HCT116 (cell line): ENCODE results near the gene SLC44A5. TPM values are rescaled to one million over a fixed set of nuclear protein-coding genes. Genes with fewer than 3 reads are reported as not detected.

Source experiments
- ATAC-seq: fragments of 200-7000 bp; cut with Tn5 transposase; 2 replicates; pipeline ENCODE4 v1.9.1; 2020; ENCODE audit warnings: mild to moderate bottlenecking, moderate library complexity
- BruUV-seq: library from RNA; stranded (reverse); fragments of 400-500 nt; replicated peaks from 2 replicates; lab custom pipeline; 2021; lab: Mats Ljungman, UMichigan
- CTCF ChIA-PET: fragments of 300-600 bp; sonication (Branson Sonifier 250); formaldehyde crosslinking; loops from one replicate; lab custom pipeline; 2021; ENCODE audit warnings: antibody characterized with exemption; lab: Charles Lee
- POLR2A ChIA-PET: fragments of 300-600, 350-600 bp; sonication (Branson Sonifier 250); formaldehyde crosslinking; loops from one replicate; lab custom pipeline; 2021; ENCODE audit warnings: antibody characterized with exemption; lab: Charles Lee
- RAD21 ChIA-PET, 2 experiments: fragments of 300-600 bp; sonication (Branson Sonifier 250); formaldehyde crosslinking; loops; one replicate each; lab custom pipeline; 2023; ENCODE audit warnings: low total read pairs in 2 of 2; ENCODE audit not compliant: uncharacterized antibody in 2 of 2, unreplicated experiment in 2 of 2, low non-redundant PET in 1 of 2; lab: Charles Lee
- DNase-seq: peaks from one replicate; pipeline ENCODE4 v3.0.0-alpha.2; 2010; ENCODE audit warnings: low read depth, low spot score
- H2AFZ ChIP-seq: fragments of 200-600 bp; shearing (Covaris generic), sonication (generic); 2 replicates; pipeline ENCODE4 v1.6.1; 2017; ENCODE audit warnings: low read depth, mixed run types, mixed read lengths, antibody characterized with exemption, low read length; ENCODE audit not compliant: poor library complexity, severe bottlenecking
- H3K27ac ChIP-seq: 2 replicates; pipeline ENCODE4 v1.5.1; 2012; ENCODE audit warnings: low read depth, low read length
- H3K27me3 ChIP-seq: fragments of 200-600 bp; sonication (generic); 2 replicates; pipeline ENCODE4 v1.6.1; 2016; ENCODE audit warnings: mixed run types, low read length, mixed read lengths; ENCODE audit not compliant: insufficient read depth
- H3K36me3 ChIP-seq, 2 experiments: fragments of 200-500 bp in 1 of 2; fragments of 200-600 bp in 1 of 2; sonication (Bioruptor generic) in 1 of 2; sonication (generic) in 1 of 2; 2 replicates each; pipeline versions ENCODE4 v1.5.1 to v1.6.1; 2014 to 2016; ENCODE audit warnings: low read length in 2 of 2, inconsistent platforms in 1 of 2, mixed read lengths in 1 of 2, mixed run types in 1 of 2; ENCODE audit not compliant: insufficient read depth in 2 of 2, control insufficient read depth in 1 of 2
- H3K4me1 ChIP-seq, 2 experiments: fragments of 200-600 bp in 1 of 2; sonication (generic) in 1 of 2; 2 replicates each; pipeline versions ENCODE4 v1.5.1 to v1.6.1; 2012 to 2017; ENCODE audit warnings: low read length in 2 of 2, inconsistent platforms in 1 of 2, mild to moderate bottlenecking in 1 of 2, mixed read lengths in 1 of 2, mixed run types in 1 of 2, moderate library complexity in 1 of 2; ENCODE audit not compliant: insufficient read depth in 2 of 2, control insufficient read depth in 1 of 2
- H3K4me2 ChIP-seq: fragments of 200-600 bp; sonication (generic); 2 replicates; pipeline ENCODE4 v1.6.1; 2017; ENCODE audit warnings: mixed run types, low read length, mixed read lengths
- H3K4me3 ChIP-seq, 2 experiments: fragments of 200-600 bp in 1 of 2; sonication (generic) in 1 of 2; replicated peaks in 1 of 2; 2 replicates each; pipeline ENCODE4 v1.5.1; 2011 to 2016; ENCODE audit warnings: low read length in 2 of 2, control low read depth in 1 of 2, low read depth in 1 of 2, mild to moderate bottlenecking in 1 of 2, mixed read lengths in 1 of 2, mixed run types in 1 of 2
- H3K79me2 ChIP-seq: fragments of 200-600 bp; sonication (generic); 2 replicates; pipeline ENCODE4 v1.6.1; 2017; ENCODE audit warnings: mild to moderate bottlenecking, mixed run types, low read length, moderate library complexity, mixed read lengths; ENCODE audit not compliant: insufficient read depth
- H3K9ac ChIP-seq: fragments of 200-600 bp; sonication (generic); 2 replicates; pipeline ENCODE4 v1.6.1; 2016; ENCODE audit warnings: low read length, mixed read lengths
- H3K9me2 ChIP-seq: fragments of 200-600 bp; sonication (generic), shearing (Covaris generic); 2 replicates; pipeline ENCODE4 v1.6.1; 2017; ENCODE audit warnings: mixed run types, mild to moderate bottlenecking, moderate library complexity; ENCODE audit not compliant: insufficient read depth
- H3K9me3 ChIP-seq, 2 experiments: fragments of 200-500 bp in 1 of 2; fragments of 200-600 bp in 1 of 2; sonication (Bioruptor generic) in 1 of 2; sonication (generic) in 1 of 2; 2 replicates each; pipeline ENCODE4 v1.6.1; 2014 to 2017; ENCODE audit warnings: low read length in 2 of 2, mixed read lengths in 2 of 2, inconsistent platforms in 1 of 2, low read depth in 1 of 2, mild to moderate bottlenecking in 1 of 2, mixed run types in 1 of 2, moderate library complexity in 1 of 2; ENCODE audit not compliant: control insufficient read depth in 1 of 2, insufficient read depth in 1 of 2
- H4K20me1 ChIP-seq: fragments of 200-600 bp; sonication (generic), shearing (Covaris generic); 2 replicates; pipeline ENCODE4 v1.6.1; 2017; ENCODE audit warnings: mixed run types, mild to moderate bottlenecking, moderate library complexity; ENCODE audit not compliant: insufficient read depth
- CBX3 ChIP-seq: IDR thresholded peaks from 2 replicates; pipeline ENCODE4 v1.6.1; 2012; ENCODE audit warnings: low read depth
- CEBPB ChIP-seq: IDR thresholded peaks from 2 replicates; pipeline ENCODE4 v1.6.1; 2012; ENCODE audit warnings: low read depth
- EGR1 ChIP-seq: IDR thresholded peaks from 2 replicates; pipeline ENCODE4 v1.6.1; 2012; ENCODE audit warnings: low read depth
- ELF1 ChIP-seq: IDR thresholded peaks from 2 replicates; pipeline ENCODE4 v1.6.1; 2012; ENCODE audit warnings: low read depth, borderline replicate concordance
- EZH2 ChIP-seq: fragments of 200-600 bp; sonication (generic); IDR thresholded peaks from 2 replicates; pipeline ENCODE4 v1.6.1; 2017; ENCODE audit warnings: antibody characterized with exemption, mixed run types
- EZH2phosphoT487 ChIP-seq: fragments of 200-600 bp; IDR thresholded peaks from 2 replicates; pipeline ENCODE4 v1.6.1; 2018; ENCODE audit warnings: antibody characterized with exemption, borderline replicate concordance
- JUND ChIP-seq: IDR thresholded peaks from 2 replicates; pipeline ENCODE4 v1.6.1; 2012
- POLR2A ChIP-seq: IDR thresholded peaks from 2 replicates; pipeline ENCODE4 v1.7.0; 2011; ENCODE audit warnings: borderline replicate concordance; ENCODE audit not compliant: insufficient read depth, insufficient read length; ENCODE audit errors: extremely low read depth
- POLR2AphosphoS5 ChIP-seq: IDR thresholded peaks from 2 replicates; pipeline ENCODE4 v1.6.1; 2011; ENCODE audit warnings: mild to moderate bottlenecking, low read depth, low read length, moderate library complexity
- RAD21 ChIP-seq: IDR thresholded peaks from 2 replicates; pipeline ENCODE4 v1.6.1; 2012; ENCODE audit warnings: low read depth, mild to moderate bottlenecking
- SIN3A ChIP-seq: IDR thresholded peaks from 2 replicates; pipeline ENCODE4 v1.6.1; 2012; ENCODE audit warnings: low read depth
- SP1 ChIP-seq: IDR thresholded peaks from 2 replicates; pipeline ENCODE4 v1.6.1; 2012; ENCODE audit warnings: low read depth
- SRF ChIP-seq: IDR thresholded peaks from 2 replicates; pipeline ENCODE4 v1.6.1; 2012; ENCODE audit warnings: low read depth
- ZFX ChIP-seq: fragments of 450-650 bp; IDR thresholded peaks from 2 replicates; pipeline ENCODE4 v1.6.1; 2017
- intact Hi-C: fragments of 100-400 bp; cut with micrococcal nuclease; formaldehyde crosslinking; loops from 2 replicates; pipeline ENCODE4 v1.10.0; 2022
- total RNA-seq: library from RNA; stranded (reverse); gene quantifications from one replicate; pipeline ENCODE4 v1.2.1, GENCODE V29; 2021; ENCODE audit not compliant: unreplicated experiment
- TF ChIP-seq, protein P1 (sequence below): IDR thresholded peaks from 2 replicates; pipeline ENCODE4 v1.6.1; 2012; ENCODE audit warnings: low read depth
- TF ChIP-seq, protein P2 (sequence below): IDR thresholded peaks from 2 replicates; pipeline ENCODE4 v1.6.1; 2012

Gene SLC44A5
- total RNA-seq, 1 experiment from 2014 or later = 2.4 TPM

DNA sequence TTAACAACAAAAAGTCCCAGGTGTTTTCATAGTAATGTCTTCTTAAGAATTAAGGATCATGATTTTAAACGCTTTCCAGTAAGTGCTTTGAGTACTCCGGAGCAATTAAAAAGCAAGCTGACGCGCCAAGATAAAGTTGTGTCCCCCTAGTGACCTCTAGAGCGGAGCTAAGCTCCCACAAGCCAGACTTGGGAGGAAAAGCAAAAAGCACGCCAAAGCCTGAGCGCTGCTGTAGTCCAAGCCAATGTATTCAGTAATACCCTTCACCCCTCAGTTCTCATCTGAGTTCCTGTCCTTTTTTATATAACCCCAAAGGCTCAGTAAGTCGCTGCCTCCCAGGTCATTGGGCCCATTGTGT lies 3.5 kb upstream of the SLC44A5 start:
- BruUV-seq = no TSS peak
- ChIA-PET RAD21 (interaction anchor here in 1 of 2 experiments (0.7 kb wide), 1 partner anchor 792 kb away, joined by 3 read pairs; no protein-coding TSS in a partner anchor), CTCF (interaction anchor here (1.4 kb wide), 1 partner anchor 9 kb away, joined by 5 read pairs; no protein-coding TSS in a partner anchor), POLR2A (no interaction called here)
- peak overlapping the region; percentile 81 for H3K4me2 ChIP-seq
- H3K9me2 ChIP-seq = no peaks in the 10 kb centered on the region
- peak overlapping the region; percentile 40 to 55 for H3K4me3 ChIP-seq
- no peaks in the 10 kb centered on the region for H3K4me1 ChIP-seq
- H3K9ac ChIP-seq = no peak overlapping the region
- intact Hi-C loops = no loop called here
- no peak overlapping the region for H2AFZ ChIP-seq
- H3K36me3 ChIP-seq = no peaks in the 10 kb centered on the region
- no peaks in the 10 kb centered on the region for H3K9me3 ChIP-seq
- DNase-seq = no peak
- no peaks in the 10 kb centered on the region for H3K79me2 ChIP-seq
- H3K27me3 ChIP-seq = no peaks in the 10 kb centered on the region
- H3K27ac ChIP-seq = no peak overlapping the region
- no peaks in the 10 kb centered on the region for H4K20me1 ChIP-seq
- TF ChIP-seq POLR2AphosphoS5 (no peak), ELF1 (no peak), SRF (no peak), CBX3 (no peak), POLR2A (no peak), EZH2 (no peak)
- TF ChIP-seq, protein P1, sequence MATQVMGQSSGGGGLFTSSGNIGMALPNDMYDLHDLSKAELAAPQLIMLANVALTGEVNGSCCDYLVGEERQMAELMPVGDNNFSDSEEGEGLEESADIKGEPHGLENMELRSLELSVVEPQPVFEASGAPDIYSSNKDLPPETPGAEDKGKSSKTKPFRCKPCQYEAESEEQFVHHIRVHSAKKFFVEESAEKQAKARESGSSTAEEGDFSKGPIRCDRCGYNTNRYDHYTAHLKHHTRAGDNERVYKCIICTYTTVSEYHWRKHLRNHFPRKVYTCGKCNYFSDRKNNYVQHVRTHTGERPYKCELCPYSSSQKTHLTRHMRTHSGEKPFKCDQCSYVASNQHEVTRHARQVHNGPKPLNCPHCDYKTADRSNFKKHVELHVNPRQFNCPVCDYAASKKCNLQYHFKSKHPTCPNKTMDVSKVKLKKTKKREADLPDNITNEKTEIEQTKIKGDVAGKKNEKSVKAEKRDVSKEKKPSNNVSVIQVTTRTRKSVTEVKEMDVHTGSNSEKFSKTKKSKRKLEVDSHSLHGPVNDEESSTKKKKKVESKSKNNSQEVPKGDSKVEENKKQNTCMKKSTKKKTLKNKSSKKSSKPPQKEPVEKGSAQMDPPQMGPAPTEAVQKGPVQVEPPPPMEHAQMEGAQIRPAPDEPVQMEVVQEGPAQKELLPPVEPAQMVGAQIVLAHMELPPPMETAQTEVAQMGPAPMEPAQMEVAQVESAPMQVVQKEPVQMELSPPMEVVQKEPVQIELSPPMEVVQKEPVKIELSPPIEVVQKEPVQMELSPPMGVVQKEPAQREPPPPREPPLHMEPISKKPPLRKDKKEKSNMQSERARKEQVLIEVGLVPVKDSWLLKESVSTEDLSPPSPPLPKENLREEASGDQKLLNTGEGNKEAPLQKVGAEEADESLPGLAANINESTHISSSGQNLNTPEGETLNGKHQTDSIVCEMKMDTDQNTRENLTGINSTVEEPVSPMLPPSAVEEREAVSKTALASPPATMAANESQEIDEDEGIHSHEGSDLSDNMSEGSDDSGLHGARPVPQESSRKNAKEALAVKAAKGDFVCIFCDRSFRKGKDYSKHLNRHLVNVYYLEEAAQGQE = no peak
- ATAC-seq = peak; percentile 47

- no TSS peak for BruUV-seq
- no peaks in the 10 kb centered on the region for H3K79me2 ChIP-seq
- DNase-seq = no peak
- intact Hi-C loops = no loop called here
- no peaks in the 10 kb centered on the region for H3K9me2 ChIP-seq
- H3K27me3 ChIP-seq = no peaks in the 10 kb centered on the region
- peak overlapping the region; percentile 81; the same call in 1 of the 2 replicates for H3K4me2 ChIP-seq
- no peak overlapping the region for H3K4me3 ChIP-seq
- ChIA-PET RAD21 (no interaction called here), CTCF (no interaction called here), POLR2A (no interaction called here)
- no peak overlapping the region for H2AFZ ChIP-seq
- ATAC-seq = no peak
- H3K9ac ChIP-seq = no peak overlapping the region
- no peaks in the 10 kb centered on the region for H3K4me1 ChIP-seq
- no peaks in the 10 kb centered on the region for H3K9me3 ChIP-seq
- no peaks in the 10 kb centered on the region for H4K20me1 ChIP-seq
- no peaks in the 10 kb centered on the region for H3K36me3 ChIP-seq
- TF ChIP-seq RAD21 (no peak), EZH2phosphoT487 (no peak), CBX3 (no peak), POLR2AphosphoS5 (no peak), SIN3A (no peak), SRF (no peak), SP1 (no peak), EGR1 (no peak), ZFX (no peak), EZH2 (no peak), CEBPB (no peak), JUND (no peak)
- TF ChIP-seq, protein P2, sequence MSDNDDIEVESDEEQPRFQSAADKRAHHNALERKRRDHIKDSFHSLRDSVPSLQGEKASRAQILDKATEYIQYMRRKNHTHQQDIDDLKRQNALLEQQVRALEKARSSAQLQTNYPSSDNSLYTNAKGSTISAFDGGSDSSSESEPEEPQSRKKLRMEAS = no peak
- no peak overlapping the region for H3K27ac ChIP-seq
These were observed 3.0 kb upstream of the SLC44A5 start for GRCh38 chr1:75613916-75614315.
